HAP-1 (cell line): ENCODE results near the gene INTS6.
A peak's percentile ranks its signal among the peaks of the same experiment; 100 is the strongest.

Source experiments
- DNase-seq, 2 experiments: peaks; one replicate each; pipeline ENCODE4 v3.0.0-alpha.2; 2016 to 2020; ENCODE audit warnings: low spot score in 2 of 2
- H3K27me3 ChIP-seq: fragments of 250-450 bp; sonication (Bioruptor Pico); 2 replicates; pipeline ENCODE4 v1.5.1; 2020; ENCODE audit warnings: low read depth, mild to moderate bottlenecking, moderate library complexity
- H3K36me3 ChIP-seq: fragments of 250-450 bp; sonication (Bioruptor Pico); replicated peaks from 2 replicates; pipeline ENCODE4 v1.5.1; 2020; ENCODE audit warnings: mild to moderate bottlenecking
- H3K4me1 ChIP-seq: fragments of 250-450 bp; sonication (Bioruptor Pico); 2 replicates; pipeline ENCODE4 v1.5.1; 2020; ENCODE audit warnings: mild to moderate bottlenecking
- H3K4me3 ChIP-seq: fragments of 250-450 bp; sonication (Bioruptor Pico); 2 replicates; pipeline ENCODE4 v1.5.1; 2020; ENCODE audit warnings: mild to moderate bottlenecking, moderate library complexity
- H3K9me3 ChIP-seq: fragments of 250-450 bp; sonication (Bioruptor Pico); 2 replicates; pipeline ENCODE4 v1.5.1; 2020; ENCODE audit warnings: mild to moderate bottlenecking, moderate library complexity
- in situ Hi-C: fragments of 300-500 bp; cut with MboI; formaldehyde crosslinking; loops from 3 replicates; pipeline ENCODE4 v1.14.3; 2020; ENCODE audit warnings: low sequenced_read_pairs, inconsistent platforms, mixed read lengths

The INTS6 gene

DNA sequence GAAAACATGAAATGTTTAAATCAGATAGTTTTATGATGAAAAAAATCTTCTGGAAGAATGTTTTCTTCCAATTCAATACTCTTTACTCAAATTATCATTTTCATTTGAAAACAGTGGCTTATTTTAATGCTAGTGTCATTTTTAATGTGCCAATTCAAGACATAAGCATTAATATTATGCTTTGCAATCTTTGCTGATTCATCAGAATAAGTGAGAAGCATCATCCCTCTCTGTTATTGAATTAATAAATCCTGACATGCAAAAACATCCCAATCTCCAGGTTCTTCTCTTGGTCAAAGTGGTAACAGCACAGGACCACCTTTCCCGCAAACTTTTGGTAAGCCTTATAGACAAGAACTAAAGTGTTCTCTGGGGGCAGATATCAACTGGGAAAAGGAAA lies 3.8 kb downstream of the INTS6 start:
- in situ Hi-C loops: no loop called here
- H3K27me3 ChIP-seq: no peaks in the 10 kb centered on the region
- H3K36me3 ChIP-seq: peaks cover 51% of the 10 kb centered on the region
- DNase-seq: no peak
- no peaks in the 10 kb centered on the region for H3K9me3 ChIP-seq
- H3K4me1 ChIP-seq: peaks cover 13% of the 10 kb centered on the region
- H3K4me3 ChIP-seq: no peak overlapping the region

DNA sequence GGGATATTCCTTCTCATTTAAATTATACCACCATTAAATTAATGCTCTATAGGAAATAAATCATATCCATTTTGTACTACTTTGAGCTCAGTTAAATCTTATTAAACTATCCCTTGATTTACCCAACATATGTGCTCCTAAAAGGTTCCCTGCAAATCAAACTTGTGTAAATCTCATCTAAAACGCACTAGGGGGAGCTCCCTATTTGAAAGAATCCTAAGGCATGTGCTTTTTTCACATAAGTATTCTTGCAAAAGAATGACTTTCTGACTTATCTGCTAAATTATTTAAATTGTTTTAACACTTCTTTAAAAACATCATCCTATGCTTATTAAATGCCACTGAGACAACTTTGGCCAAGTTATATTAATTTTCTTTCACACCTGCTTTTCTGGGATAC lies 7.9 kb downstream of the INTS6 start:
- in situ Hi-C loops: no loop called here
- no peaks in the 10 kb centered on the region for H3K27me3 ChIP-seq
- H3K4me1 ChIP-seq: peaks cover 3% of the 10 kb centered on the region; the same call in 1 of the 2 replicates
- H3K4me3 ChIP-seq: no peak overlapping the region
- H3K36me3 ChIP-seq: peaks cover 37% of the 10 kb centered on the region
- no peaks in the 10 kb centered on the region for H3K9me3 ChIP-seq
- DNase-seq: no peak

- peaks cover 6% of the 10 kb centered on the region for H3K36me3 ChIP-seq
- H3K4me3 ChIP-seq: no peak overlapping the region
- DNase-seq: no peak
- H3K9me3 ChIP-seq: no peaks in the 10 kb centered on the region
- H3K27me3 ChIP-seq: no peaks in the 10 kb centered on the region
- in situ Hi-C loops: no loop called here
- H3K4me1 ChIP-seq: peaks cover 3% of the 10 kb centered on the region; the same call in 1 of the 2 replicates
Observed at GRCh38 chr13:51440381-51440780, 12.5 kb downstream of the INTS6 start.

- in situ Hi-C loops: no loop called here
- DNase-seq: no peak
Observed at GRCh38 chr13:51437550-51438127, 15.2 kb downstream of the INTS6 start.

DNA sequence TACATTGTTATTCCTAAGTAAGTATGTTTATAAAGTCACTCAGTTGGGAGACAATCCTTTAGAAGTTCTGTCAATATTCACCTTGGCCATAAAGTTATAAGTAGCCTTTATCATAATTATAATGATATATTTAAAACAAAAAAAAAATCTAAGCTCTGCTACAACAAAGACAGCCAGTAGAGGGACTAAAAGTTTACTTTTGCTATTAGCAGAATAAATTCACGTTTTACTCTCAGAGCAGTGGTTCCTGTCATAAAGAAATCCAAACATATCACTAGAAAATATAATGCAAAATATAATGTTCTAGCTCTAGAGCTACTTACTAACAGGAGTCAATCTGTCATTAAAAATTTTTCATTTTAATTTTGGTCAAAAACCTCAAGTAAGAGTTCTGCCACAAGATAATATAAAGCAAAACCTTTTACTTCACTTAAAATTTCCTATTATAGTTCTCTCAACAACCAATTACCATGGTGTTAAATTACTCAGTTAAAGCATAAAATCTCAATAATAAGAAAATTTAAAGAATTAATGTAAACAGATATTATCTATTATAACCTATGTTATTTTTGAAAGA lies 17.7 kb downstream of the INTS6 start:
- Histone ChIP-seq H3K27me3 (no peaks in the 10 kb centered on the region), H3K9me3 (no peaks in the 10 kb centered on the region), H3K4me3 (no peak overlapping the region), H3K4me1 (peaks cover 12% of the 10 kb centered on the region), H3K36me3 (peaks cover 5% of the 10 kb centered on the region)
- in situ Hi-C loops: no loop called here
- no peak for DNase-seq

More at GRCh38 chr13:51437550-51438127, 15.2 kb downstream of the INTS6 start:
- H3K36me3 ChIP-seq: peaks cover 3% of the 10 kb centered on the region
- H3K4me1 ChIP-seq: no peaks in the 10 kb centered on the region
- no peaks in the 10 kb centered on the region for H3K9me3 ChIP-seq
- H3K4me3 ChIP-seq: no peak overlapping the region
- H3K27me3 ChIP-seq: no peaks in the 10 kb centered on the region

GRCh38 chr13:51432576-51432975 lies 20.3 kb downstream of the INTS6 start:
- DNase-seq: no peak
- H3K27me3 ChIP-seq: no peaks in the 10 kb centered on the region
- H3K9me3 ChIP-seq: no peaks in the 10 kb centered on the region
- no peak overlapping the region for H3K4me3 ChIP-seq
- H3K4me1 ChIP-seq: peaks cover 16% of the 10 kb centered on the region
- in situ Hi-C loops: no loop called here
- H3K36me3 ChIP-seq: peaks cover 13% of the 10 kb centered on the region

DNA sequence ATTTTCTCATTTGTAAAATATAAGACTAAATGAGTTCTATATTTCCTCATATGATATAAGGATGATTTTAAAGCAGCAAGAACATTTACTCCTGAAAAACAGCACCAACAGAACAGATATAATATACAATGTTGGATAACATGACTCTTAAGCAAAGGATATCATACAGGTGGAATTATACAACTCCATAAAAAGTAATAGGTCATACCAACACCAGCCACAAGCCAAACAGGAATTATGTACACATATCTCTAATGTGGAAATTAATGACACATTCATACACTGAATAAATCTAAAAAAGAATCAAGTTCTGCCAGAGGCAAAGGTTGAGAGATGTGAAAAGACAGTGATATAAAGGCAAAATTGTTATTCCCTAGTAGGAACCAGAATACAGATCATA lies 25.9 kb downstream of the INTS6 start:
- Histone ChIP-seq H3K9me3 (no peaks in the 10 kb centered on the region), H3K27me3 (no peaks in the 10 kb centered on the region), H3K36me3 (peaks cover 19% of the 10 kb centered on the region), H3K4me3 (no peak overlapping the region), H3K4me1 (peaks cover 48% of the 10 kb centered on the region)
- in situ Hi-C loops: no loop called here
- no peak for DNase-seq

- Histone ChIP-seq H3K27me3 (no peaks in the 10 kb centered on the region), H3K4me1 (peaks cover 40% of the 10 kb centered on the region), H3K4me3 (no peak overlapping the region), H3K36me3 (peaks cover 23% of the 10 kb centered on the region), H3K9me3 (no peaks in the 10 kb centered on the region)
- in situ Hi-C loops: no loop called here
- peak in 1 of 2 experiments; percentile 72 for DNase-seq
Observed at GRCh38 chr13:51425410-51426042, 27.3 kb downstream of the INTS6 start.

GRCh38 chr13:51423766-51424165 lies 29.1 kb downstream of the INTS6 start:
- Histone ChIP-seq H3K4me1 (peaks cover 35% of the 10 kb centered on the region), H3K27me3 (no peaks in the 10 kb centered on the region), H3K36me3 (peaks cover 19% of the 10 kb centered on the region), H3K4me3 (no peak overlapping the region), H3K9me3 (no peaks in the 10 kb centered on the region)
- DNase-seq: no peak
- in situ Hi-C loops: no loop called here

- Histone ChIP-seq H3K36me3 (peaks cover 20% of the 10 kb centered on the region), H3K4me1 (peaks cover 31% of the 10 kb centered on the region), H3K9me3 (no peaks in the 10 kb centered on the region), H3K4me3 (no peak overlapping the region), H3K27me3 (no peaks in the 10 kb centered on the region)
- DNase-seq: no peak
- in situ Hi-C loops: no loop called here
Observed at GRCh38 chr13:51422484-51422883, 30.4 kb downstream of the INTS6 start.

GRCh38 chr13:51420681-51421490 lies 31.9 kb downstream of the INTS6 start:
- H3K36me3 ChIP-seq: peaks cover 24% of the 10 kb centered on the region
- in situ Hi-C loops: no loop called here
- no peak overlapping the region for H3K4me3 ChIP-seq
- no peaks in the 10 kb centered on the region for H3K9me3 ChIP-seq
- peaks cover 15% of the 10 kb centered on the region for H3K4me1 ChIP-seq
- H3K27me3 ChIP-seq: no peaks in the 10 kb centered on the region
- DNase-seq: no peak

- H3K4me3 ChIP-seq: no peak overlapping the region
- H3K9me3 ChIP-seq: no peaks in the 10 kb centered on the region
- in situ Hi-C loops: no loop called here
- H3K36me3 ChIP-seq: peaks cover 24% of the 10 kb centered on the region
- no peak for DNase-seq
- no peaks in the 10 kb centered on the region for H3K27me3 ChIP-seq
- no peaks in the 10 kb centered on the region for H3K4me1 ChIP-seq
Observed at GRCh38 chr13:51419001-51419636, 33.7 kb downstream of the INTS6 start.

DNA sequence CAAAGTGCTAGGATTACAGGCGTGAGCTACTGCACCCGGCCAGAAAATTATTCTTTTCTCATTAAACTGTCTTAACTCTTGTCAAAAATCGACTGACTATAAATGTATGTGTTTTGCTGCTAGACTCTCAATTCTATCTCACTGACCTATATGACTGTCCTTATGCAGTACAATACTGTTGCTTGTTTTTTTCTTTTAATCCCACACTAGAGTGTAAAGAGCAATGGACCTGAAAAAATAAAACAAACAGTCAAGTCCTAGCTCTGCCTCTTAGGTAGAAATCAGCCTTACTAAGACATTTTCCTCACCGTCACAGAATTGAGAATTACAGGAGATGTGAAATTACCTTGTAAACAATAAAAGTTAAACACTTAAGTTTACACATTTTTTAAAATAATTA lies 35.1 kb downstream of the INTS6 start:
- Histone ChIP-seq H3K36me3 (peaks cover 22% of the 10 kb centered on the region), H3K9me3 (no peaks in the 10 kb centered on the region), H3K4me1 (no peaks in the 10 kb centered on the region), H3K27me3 (no peaks in the 10 kb centered on the region), H3K4me3 (no peak overlapping the region)
- DNase-seq: no peak
- in situ Hi-C loops: no loop called here
